ENCODE measurements around the gene ALDH2.

The ALDH2 gene

DNA sequence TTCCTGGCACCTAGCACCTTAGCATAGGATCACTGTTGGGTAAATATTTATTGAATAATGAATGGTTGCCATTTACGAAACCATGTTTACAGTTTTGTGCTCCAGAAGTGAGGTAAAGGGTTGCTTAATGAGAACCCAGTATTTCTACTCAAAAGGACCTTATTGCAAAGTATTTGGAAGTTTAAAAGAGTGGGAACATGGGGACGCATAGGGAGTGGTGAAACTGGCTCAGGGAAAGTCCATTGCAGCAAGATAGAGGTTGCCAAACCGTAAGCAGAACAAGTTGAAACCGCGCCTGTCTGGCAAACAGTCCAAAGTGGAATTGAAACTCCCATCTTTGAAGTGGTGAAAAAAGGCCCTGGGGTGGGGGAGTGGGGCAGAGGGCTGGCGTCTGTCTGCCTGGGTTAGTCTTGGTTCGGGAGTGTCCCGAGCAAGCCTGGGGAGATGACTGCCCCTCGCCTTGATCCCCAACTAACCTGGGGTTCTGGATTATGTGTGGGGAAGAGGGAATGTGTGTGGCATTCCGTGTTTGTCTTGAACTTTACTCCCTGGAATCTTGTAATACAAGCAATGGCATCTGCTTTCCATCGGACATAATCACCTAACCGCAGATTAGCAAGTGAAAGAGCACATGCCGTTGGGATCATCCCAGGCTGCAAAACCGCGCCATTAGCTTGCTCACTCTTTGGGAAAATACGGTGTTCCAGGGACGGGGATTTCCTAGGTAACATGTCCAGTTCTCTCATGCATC lies 7.2 kb downstream of the ALDH2 start:
- TF ChIP-seq, protein P1, sequence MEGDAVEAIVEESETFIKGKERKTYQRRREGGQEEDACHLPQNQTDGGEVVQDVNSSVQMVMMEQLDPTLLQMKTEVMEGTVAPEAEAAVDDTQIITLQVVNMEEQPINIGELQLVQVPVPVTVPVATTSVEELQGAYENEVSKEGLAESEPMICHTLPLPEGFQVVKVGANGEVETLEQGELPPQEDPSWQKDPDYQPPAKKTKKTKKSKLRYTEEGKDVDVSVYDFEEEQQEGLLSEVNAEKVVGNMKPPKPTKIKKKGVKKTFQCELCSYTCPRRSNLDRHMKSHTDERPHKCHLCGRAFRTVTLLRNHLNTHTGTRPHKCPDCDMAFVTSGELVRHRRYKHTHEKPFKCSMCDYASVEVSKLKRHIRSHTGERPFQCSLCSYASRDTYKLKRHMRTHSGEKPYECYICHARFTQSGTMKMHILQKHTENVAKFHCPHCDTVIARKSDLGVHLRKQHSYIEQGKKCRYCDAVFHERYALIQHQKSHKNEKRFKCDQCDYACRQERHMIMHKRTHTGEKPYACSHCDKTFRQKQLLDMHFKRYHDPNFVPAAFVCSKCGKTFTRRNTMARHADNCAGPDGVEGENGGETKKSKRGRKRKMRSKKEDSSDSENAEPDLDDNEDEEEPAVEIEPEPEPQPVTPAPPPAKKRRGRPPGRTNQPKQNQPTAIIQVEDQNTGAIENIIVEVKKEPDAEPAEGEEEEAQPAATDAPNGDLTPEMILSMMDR (conservative IDR thresholded peaks at IDR 0.05; ENCODE audit: low read length): no peak
- peak overlapping the region; percentile 14 for H3K4me3 ChIP-seq (ENCODE audit: low read length)
- peak; percentile 90 for DNase-seq (ENCODE audit: low read depth)

DNA sequence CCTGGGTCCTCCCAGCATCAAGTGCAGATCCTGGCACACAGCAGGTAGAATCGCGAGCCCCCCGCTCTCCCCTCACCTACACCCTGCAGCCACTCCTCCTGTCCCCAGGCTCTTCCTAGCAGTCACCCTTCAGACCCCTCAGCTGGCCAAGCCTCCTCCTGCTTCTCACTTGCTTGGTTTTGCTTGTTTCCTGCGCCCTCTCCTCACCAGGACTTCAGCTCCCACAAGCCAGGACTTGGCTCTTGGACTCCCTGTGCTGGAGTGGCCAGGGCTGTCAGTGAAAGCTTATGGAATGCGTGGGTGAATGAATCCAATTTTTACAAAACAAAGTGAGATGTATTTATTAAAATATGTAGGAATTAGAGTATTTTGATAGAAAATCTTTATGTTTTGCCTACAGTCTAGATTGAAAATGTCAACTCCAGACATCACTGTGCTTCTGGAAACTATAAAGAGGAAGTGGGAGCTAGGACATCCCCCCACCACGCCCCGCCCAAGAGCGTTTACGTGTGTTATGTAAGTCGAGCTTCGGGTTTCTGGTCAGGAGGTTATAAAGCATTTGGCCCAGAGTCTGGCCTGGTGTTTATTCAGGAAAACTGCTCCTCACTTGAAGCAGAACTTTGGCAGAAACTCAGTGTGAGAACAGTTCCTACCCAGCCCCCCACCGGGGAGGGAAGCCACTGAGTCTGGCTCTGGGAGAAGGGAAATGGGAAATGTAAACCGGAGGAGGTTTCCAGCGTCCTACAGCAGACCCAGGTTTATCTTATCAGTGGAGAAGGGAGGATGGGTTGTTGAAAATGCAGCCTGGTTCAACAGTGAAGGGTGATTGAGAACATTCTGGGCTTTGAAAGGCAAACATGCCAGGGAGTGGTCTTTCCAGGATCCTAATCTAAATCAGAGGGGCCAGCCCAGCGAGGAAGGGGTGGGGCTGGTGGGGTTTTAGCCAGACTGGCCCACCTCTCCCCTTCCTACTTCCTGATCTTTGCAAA lies 8.8 kb downstream of the ALDH2 start:
- TF ChIP-seq, protein P1 (conservative IDR thresholded peaks at IDR 0.05; ENCODE audit: low read length): no peak
- no peak for DNase-seq (ENCODE audit: low read depth)
- no peak overlapping the region for H3K4me3 ChIP-seq (ENCODE audit: low read length)

DNA sequence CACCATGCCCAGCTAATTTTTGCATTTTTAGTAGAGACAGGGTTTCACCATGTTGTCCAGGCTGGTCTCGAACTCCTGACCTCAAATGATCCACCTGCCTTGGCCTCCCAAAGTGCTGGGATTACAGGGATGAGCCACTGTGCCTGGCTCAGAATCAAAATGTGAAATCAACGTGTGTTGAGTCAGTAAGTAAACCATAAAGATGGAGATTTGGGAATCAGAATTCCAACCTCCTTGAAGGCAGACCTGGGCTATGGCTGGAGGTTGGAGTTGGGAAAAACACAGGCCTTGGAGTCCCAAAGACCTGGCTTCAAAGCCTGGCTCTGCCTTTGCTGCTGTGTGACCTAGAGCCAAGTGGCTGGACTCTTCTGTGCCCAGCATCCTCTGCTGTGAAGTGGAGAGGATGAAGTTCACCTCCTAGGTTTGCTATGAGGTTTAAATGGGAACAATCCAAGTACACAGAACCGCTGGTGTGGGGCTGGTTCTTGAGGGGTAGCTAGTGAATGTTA lies 10.2 kb downstream of the ALDH2 start:
- H3K4me3 ChIP-seq (ENCODE audit: low read length): no peak overlapping the region
- TF ChIP-seq, protein P1 (conservative IDR thresholded peaks at IDR 0.05; ENCODE audit: low read length): no peak
- DNase-seq (ENCODE audit: low read depth): no peak

DNA sequence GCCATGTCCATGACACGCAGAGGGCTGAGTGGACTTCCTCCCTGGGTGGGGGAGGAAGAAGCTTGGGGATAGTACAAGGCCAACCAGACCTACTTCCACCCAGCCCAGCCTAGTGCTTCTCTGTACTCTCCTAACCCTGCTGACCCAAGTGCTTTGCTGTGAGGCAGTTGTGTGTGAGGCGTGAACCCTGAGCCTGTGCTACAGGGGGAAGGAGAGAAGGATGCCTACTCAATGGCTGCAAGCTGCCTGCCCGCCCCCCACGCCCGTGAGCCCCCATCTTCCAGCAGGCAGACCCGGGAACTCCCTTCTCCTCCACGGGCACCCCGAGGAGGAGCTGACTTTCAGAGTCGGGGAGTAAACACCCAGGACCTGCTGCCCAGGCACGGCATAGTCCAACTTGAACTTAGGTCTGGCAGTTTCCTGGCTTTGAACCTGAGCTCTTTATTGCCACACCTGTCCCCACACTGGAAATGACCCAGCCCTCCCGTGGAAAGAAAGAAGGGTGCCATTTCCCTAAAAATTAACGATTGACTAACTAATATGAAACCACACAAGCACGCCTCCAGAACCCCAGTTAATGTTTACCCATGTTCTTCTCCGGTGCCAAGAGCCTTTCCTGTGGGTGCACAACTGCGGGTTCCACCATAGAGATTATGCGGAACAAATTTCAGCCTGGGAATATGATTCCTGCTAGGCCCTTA lies 10.8 kb downstream of the ALDH2 start:
- no peak for DNase-seq (ENCODE audit: low read depth)
- no peak overlapping the region for H3K4me3 ChIP-seq (ENCODE audit: low read length)
- TF ChIP-seq, protein P1 (conservative IDR thresholded peaks at IDR 0.05; ENCODE audit: low read length): no peak

DNA sequence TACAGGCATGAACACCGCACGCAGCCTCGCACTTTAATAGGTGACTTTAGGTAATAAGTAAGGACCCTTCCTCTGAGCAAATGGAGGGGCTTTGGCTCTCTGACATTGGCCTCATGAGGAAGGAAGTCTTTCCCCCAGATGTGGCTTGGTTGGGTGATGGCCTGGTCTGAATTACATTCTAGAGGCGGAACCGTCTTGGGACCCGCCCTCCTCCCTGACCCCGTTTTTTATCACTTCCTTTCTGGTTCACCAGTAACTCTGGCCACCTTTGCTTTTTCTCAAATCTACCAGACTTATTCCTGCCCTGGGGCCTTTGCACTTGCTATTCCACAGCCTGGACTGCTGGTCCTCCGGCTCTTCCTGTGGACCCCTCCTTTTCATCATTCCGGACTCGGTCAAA lies 13.4 kb downstream of the ALDH2 start:
- DNase-seq (ENCODE audit: low read depth): no peak
- no peak overlapping the region for H3K4me3 ChIP-seq (ENCODE audit: low read length)
- TF ChIP-seq, protein P1 (conservative IDR thresholded peaks at IDR 0.05; ENCODE audit: low read length): no peak

DNA sequence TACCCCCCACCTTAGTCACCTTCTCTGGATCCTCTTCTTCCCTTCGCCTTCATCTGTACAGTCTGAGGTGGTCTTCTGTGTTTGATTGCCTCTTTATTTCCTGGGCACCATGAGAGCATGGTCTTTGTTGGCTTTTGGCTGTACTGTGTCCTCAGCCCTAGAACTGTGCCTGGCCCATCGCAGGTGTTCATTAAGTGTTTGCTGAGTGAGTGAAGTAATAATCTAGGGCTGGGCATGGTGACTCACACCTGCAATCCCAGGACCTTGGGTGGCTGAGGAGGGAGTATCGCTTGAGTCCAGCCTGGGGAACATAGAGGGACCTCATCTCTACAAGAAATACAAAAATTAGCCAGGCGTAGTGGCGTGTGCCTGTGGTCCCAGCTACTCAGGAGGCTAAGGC lies 13.9 kb downstream of the ALDH2 start:
- TF ChIP-seq, protein P1 (conservative IDR thresholded peaks at IDR 0.05; ENCODE audit: low read length): no peak
- no peak for DNase-seq (ENCODE audit: low read depth)
- no peak overlapping the region for H3K4me3 ChIP-seq (ENCODE audit: low read length)
